B cell (primary cell): Measurements from ENCODE around the gene SNTG2.

Experiments used
- EZH2 ChIP-seq: IDR thresholded peaks from 2 replicates; pipeline ENCODE4 v1.6.1; 2012; ENCODE audit warnings: borderline replicate concordance, low read depth, mild to moderate bottlenecking, moderate library complexity, low read length; ENCODE audit not compliant: insufficient read depth, poor library complexity, severe bottlenecking
- TF ChIP-seq, protein P1 (sequence below): fragments of 200-600 bp; IDR thresholded peaks from one replicate; pipeline ENCODE4 v1.8.0; 2022; ENCODE audit warnings: antibody characterized with exemption, mild to moderate bottlenecking

DNA sequence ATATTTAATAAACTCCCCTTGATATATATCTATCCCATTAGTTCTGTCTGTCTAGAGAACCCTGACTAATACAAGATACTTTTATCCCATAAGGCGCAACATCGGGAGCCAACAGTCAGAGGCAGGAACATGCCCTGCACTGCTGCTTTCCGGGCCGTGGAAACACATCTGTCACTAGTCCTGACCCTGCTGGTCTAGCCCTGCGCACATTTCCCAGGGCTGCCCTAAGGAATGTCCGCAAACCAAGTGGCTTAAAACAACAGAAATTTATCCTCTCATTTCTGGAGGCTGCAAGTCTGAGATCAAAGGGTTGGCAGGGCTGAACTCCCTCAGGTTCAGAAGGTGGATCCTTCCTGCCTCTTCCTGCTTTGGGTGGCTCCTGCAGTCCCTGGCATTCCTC, 348.4 kb downstream of the SNTG2 start:
- TF ChIP-seq, protein P1, sequence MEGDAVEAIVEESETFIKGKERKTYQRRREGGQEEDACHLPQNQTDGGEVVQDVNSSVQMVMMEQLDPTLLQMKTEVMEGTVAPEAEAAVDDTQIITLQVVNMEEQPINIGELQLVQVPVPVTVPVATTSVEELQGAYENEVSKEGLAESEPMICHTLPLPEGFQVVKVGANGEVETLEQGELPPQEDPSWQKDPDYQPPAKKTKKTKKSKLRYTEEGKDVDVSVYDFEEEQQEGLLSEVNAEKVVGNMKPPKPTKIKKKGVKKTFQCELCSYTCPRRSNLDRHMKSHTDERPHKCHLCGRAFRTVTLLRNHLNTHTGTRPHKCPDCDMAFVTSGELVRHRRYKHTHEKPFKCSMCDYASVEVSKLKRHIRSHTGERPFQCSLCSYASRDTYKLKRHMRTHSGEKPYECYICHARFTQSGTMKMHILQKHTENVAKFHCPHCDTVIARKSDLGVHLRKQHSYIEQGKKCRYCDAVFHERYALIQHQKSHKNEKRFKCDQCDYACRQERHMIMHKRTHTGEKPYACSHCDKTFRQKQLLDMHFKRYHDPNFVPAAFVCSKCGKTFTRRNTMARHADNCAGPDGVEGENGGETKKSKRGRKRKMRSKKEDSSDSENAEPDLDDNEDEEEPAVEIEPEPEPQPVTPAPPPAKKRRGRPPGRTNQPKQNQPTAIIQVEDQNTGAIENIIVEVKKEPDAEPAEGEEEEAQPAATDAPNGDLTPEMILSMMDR = no peak
- no peak for TF ChIP-seq EZH2
